ENCODE results near the gene PARD3B.

The PARD3B gene

GRCh38 chr2:205428811-205429210 lies 883.5 kb downstream of the PARD3B start:
- DNase-seq (ENCODE audit: insufficient read length, low spot score) (no peak), FAIRE-seq (no peak)
- TF ChIP-seq PAX5 (IDR thresholded peaks at IDR 0.05; ENCODE audit: insufficient read depth, low read length, severe bottlenecking) (no peak), POU2F2 (IDR thresholded peaks at IDR 0.05; ENCODE audit: low read depth, low read length) (no peak), POLR2AphosphoS5 (IDR thresholded peaks at IDR 0.05; ENCODE audit: low read depth, low read length) (no peak)

- TF ChIP-seq TAF1 (IDR thresholded peaks at IDR 0.05; ENCODE audit: low read depth, low read length) = no peak
- no peak for TF ChIP-seq POU2F2 (IDR thresholded peaks at IDR 0.05; ENCODE audit: low read depth, low read length)
- TF ChIP-seq PAX5 (IDR thresholded peaks at IDR 0.05; ENCODE audit: insufficient read depth, low read length, severe bottlenecking) = no peak
- no peak for TF ChIP-seq SPI1 (IDR thresholded peaks at IDR 0.05; ENCODE audit: low read depth, low read length)
- no peak for TF ChIP-seq POLR2A (IDR thresholded peaks at IDR 0.05; ENCODE audit: low read depth, low read length)
- no peak for TF ChIP-seq POLR2AphosphoS5 (IDR thresholded peaks at IDR 0.05; ENCODE audit: low read depth, low read length)
- DNase-seq (ENCODE audit: insufficient read length, low spot score) = no peak
- FAIRE-seq = no peak
Observed at GRCh38 chr2:205435970-205436369, 890.7 kb downstream of the PARD3B start.

GRCh38 chr2:205438241-205438640 lies 893.0 kb downstream of the PARD3B start:
- no peak for FAIRE-seq
- DNase-seq (ENCODE audit: insufficient read length, low spot score) = no peak
- TF ChIP-seq TAF1 (IDR thresholded peaks at IDR 0.05; ENCODE audit: low read depth, low read length) = no peak
- TF ChIP-seq POLR2AphosphoS5 (IDR thresholded peaks at IDR 0.05; ENCODE audit: low read depth, low read length) = no peak
- TF ChIP-seq POU2F2 (IDR thresholded peaks at IDR 0.05; ENCODE audit: low read depth, low read length) = no peak
- TF ChIP-seq POLR2A (IDR thresholded peaks at IDR 0.05; ENCODE audit: low read depth, low read length) = no peak
- TF ChIP-seq SPI1 (IDR thresholded peaks at IDR 0.05; ENCODE audit: low read depth, low read length) = no peak

GRCh38 chr2:205439621-205440020 lies 894.3 kb downstream of the PARD3B start:
- FAIRE-seq = no peak

GRCh38 chr2:205441524-205441923 lies 896.2 kb downstream of the PARD3B start:
- FAIRE-seq (no peak), DNase-seq (ENCODE audit: insufficient read length, low spot score) (no peak)
- no peak for TF ChIP-seq TAF1 (IDR thresholded peaks at IDR 0.05; ENCODE audit: low read depth, low read length)
- no peak for TF ChIP-seq POLR2A (IDR thresholded peaks at IDR 0.05; ENCODE audit: low read depth, low read length)
- TF ChIP-seq POU2F2 (IDR thresholded peaks at IDR 0.05; ENCODE audit: low read depth, low read length) = no peak
- TF ChIP-seq PAX5 (IDR thresholded peaks at IDR 0.05; ENCODE audit: insufficient read depth, low read length, severe bottlenecking) = no peak
- no peak for TF ChIP-seq POLR2AphosphoS5 (IDR thresholded peaks at IDR 0.05; ENCODE audit: low read depth, low read length)
- no peak for TF ChIP-seq SPI1 (IDR thresholded peaks at IDR 0.05; ENCODE audit: low read depth, low read length)

More at GRCh38 chr2:205439621-205440020, 894.3 kb downstream of the PARD3B start:
- no peak for DNase-seq (ENCODE audit: insufficient read length, low spot score)
- TF ChIP-seq PAX5 (IDR thresholded peaks at IDR 0.05; ENCODE audit: insufficient read depth, low read length, severe bottlenecking) (no peak), POU2F2 (IDR thresholded peaks at IDR 0.05; ENCODE audit: low read depth, low read length) (no peak), TAF1 (IDR thresholded peaks at IDR 0.05; ENCODE audit: low read depth, low read length) (no peak), POLR2A (IDR thresholded peaks at IDR 0.05; ENCODE audit: low read depth, low read length) (no peak), POLR2AphosphoS5 (IDR thresholded peaks at IDR 0.05; ENCODE audit: low read depth, low read length) (no peak), SPI1 (IDR thresholded peaks at IDR 0.05; ENCODE audit: low read depth, low read length) (no peak)

GRCh38 chr2:205448189-205448588 lies 902.9 kb downstream of the PARD3B start:
- TF ChIP-seq PAX5 (IDR thresholded peaks at IDR 0.05; ENCODE audit: insufficient read depth, low read length, severe bottlenecking) (no peak), POU2F2 (IDR thresholded peaks at IDR 0.05; ENCODE audit: low read depth, low read length) (no peak), TAF1 (IDR thresholded peaks at IDR 0.05; ENCODE audit: low read depth, low read length) (no peak), SPI1 (IDR thresholded peaks at IDR 0.05; ENCODE audit: low read depth, low read length) (no peak), POLR2A (IDR thresholded peaks at IDR 0.05; ENCODE audit: low read depth, low read length) (no peak)
- no peak for DNase-seq (ENCODE audit: insufficient read length, low spot score)
- no peak for FAIRE-seq

GRCh38 chr2:205451901-205452512 lies 906.7 kb downstream of the PARD3B start:
- no peak for DNase-seq (ENCODE audit: insufficient read length, low spot score)
- FAIRE-seq = no peak
- TF ChIP-seq SPI1 (IDR thresholded peaks at IDR 0.05; ENCODE audit: low read depth, low read length) (no peak), POLR2AphosphoS5 (IDR thresholded peaks at IDR 0.05; ENCODE audit: low read depth, low read length) (no peak), POU2F2 (IDR thresholded peaks at IDR 0.05; ENCODE audit: low read depth, low read length) (no peak), TAF1 (IDR thresholded peaks at IDR 0.05; ENCODE audit: low read depth, low read length) (no peak), PAX5 (IDR thresholded peaks at IDR 0.05; ENCODE audit: insufficient read depth, low read length, severe bottlenecking) (no peak), POLR2A (IDR thresholded peaks at IDR 0.05; ENCODE audit: low read depth, low read length) (no peak)

GRCh38 chr2:205453202-205453601 lies 907.9 kb downstream of the PARD3B start:
- no peak for DNase-seq (ENCODE audit: insufficient read length, low spot score)
- TF ChIP-seq POLR2AphosphoS5 (IDR thresholded peaks at IDR 0.05; ENCODE audit: low read depth, low read length) (no peak), TAF1 (IDR thresholded peaks at IDR 0.05; ENCODE audit: low read depth, low read length) (no peak), POLR2A (IDR thresholded peaks at IDR 0.05; ENCODE audit: low read depth, low read length) (no peak), POU2F2 (IDR thresholded peaks at IDR 0.05; ENCODE audit: low read depth, low read length) (no peak), SPI1 (IDR thresholded peaks at IDR 0.05; ENCODE audit: low read depth, low read length) (no peak), PAX5 (IDR thresholded peaks at IDR 0.05; ENCODE audit: insufficient read depth, low read length, severe bottlenecking) (no peak)
- FAIRE-seq = no peak

- TF ChIP-seq TAF1 (IDR thresholded peaks at IDR 0.05; ENCODE audit: low read depth, low read length) (no peak), SPI1 (IDR thresholded peaks at IDR 0.05; ENCODE audit: low read depth, low read length) (no peak), POU2F2 (IDR thresholded peaks at IDR 0.05; ENCODE audit: low read depth, low read length) (no peak), POLR2AphosphoS5 (IDR thresholded peaks at IDR 0.05; ENCODE audit: low read depth, low read length) (no peak), PAX5 (IDR thresholded peaks at IDR 0.05; ENCODE audit: insufficient read depth, low read length, severe bottlenecking) (no peak), POLR2A (IDR thresholded peaks at IDR 0.05; ENCODE audit: low read depth, low read length) (no peak)
- FAIRE-seq (no peak), DNase-seq (ENCODE audit: insufficient read length, low spot score) (no peak)
Observed at GRCh38 chr2:205456682-205457081, 911.4 kb downstream of the PARD3B start.

- no peak for DNase-seq (ENCODE audit: insufficient read length, low spot score)
- no peak for TF ChIP-seq SPI1 (IDR thresholded peaks at IDR 0.05; ENCODE audit: low read depth, low read length)
- TF ChIP-seq TAF1 (IDR thresholded peaks at IDR 0.05; ENCODE audit: low read depth, low read length) = no peak
- no peak for TF ChIP-seq POU2F2 (IDR thresholded peaks at IDR 0.05; ENCODE audit: low read depth, low read length)
- no peak for TF ChIP-seq POLR2AphosphoS5 (IDR thresholded peaks at IDR 0.05; ENCODE audit: low read depth, low read length)
- TF ChIP-seq POLR2A (IDR thresholded peaks at IDR 0.05; ENCODE audit: low read depth, low read length) = no peak
- TF ChIP-seq PAX5 (IDR thresholded peaks at IDR 0.05; ENCODE audit: insufficient read depth, low read length, severe bottlenecking) = no peak
- FAIRE-seq = no peak
Observed at GRCh38 chr2:205460217-205460616, 914.9 kb downstream of the PARD3B start.

Data from GM12891 (cell line).